Stromal cell of bone marrow (primary cell): ENCODE results near the gene SLAMF9.
A peak's percentile ranks its signal among the peaks of the same experiment; 100 is the strongest.

ENCODE experiments used
- DNase-seq: peaks from one replicate; pipeline ENCODE4 v3.0.0-alpha.2; 2012; ENCODE audit warnings: low read depth

SLAMF9 gene

GRCh38 chr1:159974350-159974965, 20.4 kb upstream of the SLAMF9 start:
- DNase-seq, result no peak

GRCh38 chr1:159973350-159973940, 19.4 kb upstream of the SLAMF9 start:
- no peak for DNase-seq

GRCh38 chr1:159972443-159973205, 18.6 kb upstream of the SLAMF9 start:
- no peak for DNase-seq

- DNase-seq, result no peak
Observed at GRCh38 chr1:159970932-159971342, 16.9 kb upstream of the SLAMF9 start.

- DNase-seq, result no peak
Observed at GRCh38 chr1:159968901-159969300, 14.9 kb upstream of the SLAMF9 start.

GRCh38 chr1:159965263-159965662, 11.2 kb upstream of the SLAMF9 start:
- no peak for DNase-seq

GRCh38 chr1:159964144-159964543, 10.1 kb upstream of the SLAMF9 start:
- DNase-seq, result no peak

- DNase-seq, result no peak
Observed at GRCh38 chr1:159962176-159962575, 8.1 kb upstream of the SLAMF9 start.

GRCh38 chr1:159961636-159962035, 7.6 kb upstream of the SLAMF9 start:
- no peak for DNase-seq

- peak; percentile 92 for DNase-seq
Observed at GRCh38 chr1:159960721-159961381, 6.8 kb upstream of the SLAMF9 start.

GRCh38 chr1:159959451-159959850, 5.4 kb upstream of the SLAMF9 start:
- no peak for DNase-seq

GRCh38 chr1:159958719-159959380, 4.8 kb upstream of the SLAMF9 start:
- no peak for DNase-seq

GRCh38 chr1:159957824-159958268, 3.8 kb upstream of the SLAMF9 start:
- no peak for DNase-seq

- no peak for DNase-seq
Observed at GRCh38 chr1:159955456-159955855, 1.4 kb upstream of the SLAMF9 start.

GRCh38 chr1:159952932-159953331, 1.1 kb downstream of the SLAMF9 start:
- DNase-seq, result no peak

- DNase-seq, result peak; percentile 33
Observed at GRCh38 chr1:159951551-159951950, 2.5 kb downstream of the SLAMF9 start.

GRCh38 chr1:159951016-159951415, 3.0 kb downstream of the SLAMF9 start:
- no peak for DNase-seq

GRCh38 chr1:159949981-159950381, 4.1 kb downstream of the SLAMF9 start:
- no peak for DNase-seq

- DNase-seq, result no peak
Observed at GRCh38 chr1:159949123-159949522, 4.9 kb downstream of the SLAMF9 start.

GRCh38 chr1:159947942-159948341, 6.1 kb downstream of the SLAMF9 start:
- no peak for DNase-seq

- no peak for DNase-seq
Observed at GRCh38 chr1:159946242-159947187, 7.5 kb downstream of the SLAMF9 start.
